ENCODE results near the gene SDR9C7. TPM values are rescaled to one million over a fixed set of nuclear protein-coding genes. Genes with fewer than 3 reads are reported as not detected.
"Not testable (repeated sequence)": the region's sequence is repeated elsewhere in the genome, so short reads cannot be mapped to it uniquely, and the experiment has no call there.

Gene SDR9C7
- total and polyA plus RNA-seq, 2 donors (not counting 1 experiment from before 2014, with no cell fraction given) = not detected

DNA sequence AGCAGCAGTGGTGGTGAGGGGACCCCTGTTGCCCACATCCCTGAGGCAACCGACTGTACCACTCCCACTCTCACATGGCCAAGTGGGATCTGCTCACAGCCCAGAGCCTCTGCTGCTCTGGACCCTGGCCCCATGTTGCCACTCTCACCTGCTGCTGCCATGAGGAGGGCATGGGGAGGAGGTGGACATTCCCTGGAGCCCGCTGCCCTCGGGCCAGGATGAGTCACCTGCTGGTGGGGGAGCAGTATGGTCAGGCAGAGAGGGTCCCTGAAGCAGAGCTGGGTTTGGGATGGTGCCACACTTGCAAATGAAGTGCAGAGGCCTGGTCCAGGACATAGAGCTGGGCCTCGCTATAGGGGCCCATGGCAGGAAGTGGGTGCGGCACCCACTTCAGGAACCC, 26.1 kb downstream of the SDR9C7 start:
- Histone ChIP-seq H4K20me1 (ENCODE audit: control insufficient read depth, extremely low read depth, insufficient read depth, low read length) (no peaks in the 10 kb centered on the region), H3K4me2 (ENCODE audit: extremely low read depth, insufficient read depth, low read length) (no peak overlapping the region), H3K79me2 (ENCODE audit: control insufficient read depth, insufficient read depth, low read length) (no peaks in the 10 kb centered on the region), H3K4me3 (replicated peaks in 1 of 4; ENCODE audit: control extremely low read depth in 1 of 4, insufficient read depth in 1 of 4, low read depth in 3 of 4, low read length in 4 of 4) (no peak overlapping the region), H3K9me3 (ENCODE audit: control insufficient read depth, insufficient read depth, low read depth, low read length) (no peaks in the 10 kb centered on the region), H3K36me3 (ENCODE audit: control insufficient read depth, insufficient read depth, low read length) (no peaks in the 10 kb centered on the region), H3K9ac (ENCODE audit: insufficient read depth, low read length) (no peak overlapping the region), H3K27me3 (ENCODE audit: control insufficient read depth, insufficient read depth, low read length) (no peaks in the 10 kb centered on the region), H2AFZ (ENCODE audit: low read length) (no peak overlapping the region), H3K27ac (ENCODE audit: insufficient read depth, low read length) (no peak overlapping the region), H3K4me1 (ENCODE audit: control insufficient read depth, extremely low read depth, insufficient read depth, low read length) (no peaks in the 10 kb centered on the region)
- no peak for DNase-seq (ENCODE audit: low read depth in 2 of 2)
- TF ChIP-seq, protein P1, sequence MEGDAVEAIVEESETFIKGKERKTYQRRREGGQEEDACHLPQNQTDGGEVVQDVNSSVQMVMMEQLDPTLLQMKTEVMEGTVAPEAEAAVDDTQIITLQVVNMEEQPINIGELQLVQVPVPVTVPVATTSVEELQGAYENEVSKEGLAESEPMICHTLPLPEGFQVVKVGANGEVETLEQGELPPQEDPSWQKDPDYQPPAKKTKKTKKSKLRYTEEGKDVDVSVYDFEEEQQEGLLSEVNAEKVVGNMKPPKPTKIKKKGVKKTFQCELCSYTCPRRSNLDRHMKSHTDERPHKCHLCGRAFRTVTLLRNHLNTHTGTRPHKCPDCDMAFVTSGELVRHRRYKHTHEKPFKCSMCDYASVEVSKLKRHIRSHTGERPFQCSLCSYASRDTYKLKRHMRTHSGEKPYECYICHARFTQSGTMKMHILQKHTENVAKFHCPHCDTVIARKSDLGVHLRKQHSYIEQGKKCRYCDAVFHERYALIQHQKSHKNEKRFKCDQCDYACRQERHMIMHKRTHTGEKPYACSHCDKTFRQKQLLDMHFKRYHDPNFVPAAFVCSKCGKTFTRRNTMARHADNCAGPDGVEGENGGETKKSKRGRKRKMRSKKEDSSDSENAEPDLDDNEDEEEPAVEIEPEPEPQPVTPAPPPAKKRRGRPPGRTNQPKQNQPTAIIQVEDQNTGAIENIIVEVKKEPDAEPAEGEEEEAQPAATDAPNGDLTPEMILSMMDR (conservative IDR thresholded peaks at IDR 0.05 in 1 of 2, IDR thresholded peaks at IDR 0.05 in 1 of 2; ENCODE audit: low read depth in 1 of 2, low read length in 2 of 2) = no peak
- TF ChIP-seq EZH2 (IDR thresholded peaks at IDR 0.05; ENCODE audit: low read length, missing control alignments) = no peak

DNA sequence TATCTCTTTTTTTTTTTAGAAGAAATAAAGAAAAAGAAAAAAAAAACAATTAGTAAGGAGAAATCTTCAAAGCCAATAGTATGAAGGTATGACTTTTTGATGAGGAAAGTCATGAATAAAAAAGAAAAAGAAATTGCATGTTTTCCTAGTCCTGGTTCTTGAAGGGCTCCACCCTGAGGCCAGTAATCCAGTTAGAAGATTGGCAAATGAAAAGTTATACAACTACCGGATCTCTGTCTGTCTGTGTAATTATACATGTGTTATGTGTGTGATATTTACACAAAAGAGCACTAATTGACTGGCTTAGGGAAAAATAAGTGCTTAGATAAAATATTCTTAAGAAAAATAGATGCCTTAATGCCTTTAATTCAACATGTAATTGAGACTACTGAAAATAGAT, 28.4 kb downstream of the SDR9C7 start:
- no peak for TF ChIP-seq EZH2 (IDR thresholded peaks at IDR 0.05; ENCODE audit: low read length, missing control alignments)
- TF ChIP-seq, protein P1 (conservative IDR thresholded peaks at IDR 0.05 in 1 of 2, IDR thresholded peaks at IDR 0.05 in 1 of 2; ENCODE audit: low read depth in 1 of 2, low read length in 2 of 2) = no peak
- H2AFZ ChIP-seq (ENCODE audit: low read length) = no peak overlapping the region
- no peaks in the 10 kb centered on the region for H3K4me1 ChIP-seq (ENCODE audit: control insufficient read depth, extremely low read depth, insufficient read depth, low read length)
- H4K20me1 ChIP-seq (ENCODE audit: control insufficient read depth, extremely low read depth, insufficient read depth, low read length) = no peaks in the 10 kb centered on the region
- H3K27me3 ChIP-seq (ENCODE audit: control insufficient read depth, insufficient read depth, low read length) = no peaks in the 10 kb centered on the region
- no peak overlapping the region for H3K9ac ChIP-seq (ENCODE audit: insufficient read depth, low read length)
- H3K9me3 ChIP-seq (ENCODE audit: control insufficient read depth, insufficient read depth, low read depth, low read length) = no peaks in the 10 kb centered on the region
- no peak overlapping the region for H3K4me2 ChIP-seq (ENCODE audit: extremely low read depth, insufficient read depth, low read length)
- no peak overlapping the region for H3K4me3 ChIP-seq (replicated peaks in 1 of 4; ENCODE audit: control extremely low read depth in 1 of 4, insufficient read depth in 1 of 4, low read depth in 3 of 4, low read length in 4 of 4)
- no peak overlapping the region for H3K27ac ChIP-seq (ENCODE audit: insufficient read depth, low read length)
- no peaks in the 10 kb centered on the region for H3K79me2 ChIP-seq (ENCODE audit: control insufficient read depth, insufficient read depth, low read length)
- no peak for DNase-seq (ENCODE audit: low read depth in 2 of 2)
- no peaks in the 10 kb centered on the region for H3K36me3 ChIP-seq (ENCODE audit: control insufficient read depth, insufficient read depth, low read length)

DNA sequence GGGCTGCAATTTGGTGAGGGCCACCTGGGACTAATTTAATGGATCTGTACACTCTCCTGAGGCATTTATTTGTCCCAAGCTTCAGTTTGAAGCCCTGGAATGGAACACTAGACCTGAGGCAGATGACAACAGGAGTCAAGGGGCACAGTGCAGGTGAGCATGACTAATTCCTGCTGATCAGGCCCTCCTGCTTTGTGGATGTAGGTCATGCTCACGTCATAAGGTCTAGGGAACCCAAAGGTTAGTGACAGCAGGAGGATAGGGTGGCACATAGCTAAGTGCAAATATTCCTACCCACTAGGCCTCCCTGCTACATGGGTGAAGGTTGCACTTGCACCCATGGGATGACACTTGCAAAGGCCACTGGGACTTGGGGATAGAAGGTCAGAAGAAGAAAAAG, 30.8 kb downstream of the SDR9C7 start:
- Histone ChIP-seq H3K27ac (ENCODE audit: insufficient read depth, low read length) (no peak overlapping the region), H3K9ac (ENCODE audit: insufficient read depth, low read length) (no peak overlapping the region), H3K79me2 (ENCODE audit: control insufficient read depth, insufficient read depth, low read length) (no peaks in the 10 kb centered on the region), H3K27me3 (ENCODE audit: control insufficient read depth, insufficient read depth, low read length) (no peaks in the 10 kb centered on the region), H4K20me1 (ENCODE audit: control insufficient read depth, extremely low read depth, insufficient read depth, low read length) (no peaks in the 10 kb centered on the region), H3K4me2 (ENCODE audit: extremely low read depth, insufficient read depth, low read length) (no peak overlapping the region), H3K9me3 (ENCODE audit: control insufficient read depth, insufficient read depth, low read depth, low read length) (no peaks in the 10 kb centered on the region), H3K4me3 (replicated peaks in 1 of 4; ENCODE audit: control extremely low read depth in 1 of 4, insufficient read depth in 1 of 4, low read depth in 3 of 4, low read length in 4 of 4) (no peak overlapping the region), H3K36me3 (ENCODE audit: control insufficient read depth, insufficient read depth, low read length) (no peaks in the 10 kb centered on the region), H3K4me1 (ENCODE audit: control insufficient read depth, extremely low read depth, insufficient read depth, low read length) (no peaks in the 10 kb centered on the region), H2AFZ (ENCODE audit: low read length) (no peak overlapping the region)
- TF ChIP-seq EZH2 (IDR thresholded peaks at IDR 0.05; ENCODE audit: low read length, missing control alignments) = no peak
- TF ChIP-seq, protein P1 (conservative IDR thresholded peaks at IDR 0.05 in 1 of 2, IDR thresholded peaks at IDR 0.05 in 1 of 2; ENCODE audit: low read depth in 1 of 2, low read length in 2 of 2) = no peak
- DNase-seq (ENCODE audit: low read depth in 2 of 2) = no peak

DNA sequence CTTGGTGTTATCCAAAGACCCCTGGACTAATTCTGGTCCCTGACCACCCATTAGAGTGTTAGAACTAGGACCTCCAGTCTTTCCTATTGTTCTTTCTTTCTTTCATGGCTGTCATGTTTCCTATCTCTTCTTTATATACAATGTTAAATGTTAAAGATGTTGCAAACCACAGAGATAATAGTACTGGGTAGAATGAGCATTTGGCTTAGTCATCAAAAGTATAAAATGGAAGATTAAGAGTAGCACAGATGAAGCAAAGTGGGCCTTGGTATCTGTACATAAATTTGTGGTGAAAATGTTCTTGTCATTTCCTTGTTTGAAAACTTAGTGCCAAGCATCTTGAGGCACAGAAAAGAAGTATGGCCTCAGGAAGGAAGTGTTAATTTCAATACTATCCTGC, 32.9 kb downstream of the SDR9C7 start:
- not testable (repeated sequence) for H3K9me3 ChIP-seq (ENCODE audit: control insufficient read depth, insufficient read depth, low read depth, low read length); H3K36me3 ChIP-seq (ENCODE audit: control insufficient read depth, insufficient read depth, low read length); H2AFZ ChIP-seq (ENCODE audit: low read length); H3K4me1 ChIP-seq (ENCODE audit: control insufficient read depth, extremely low read depth, insufficient read depth, low read length); DNase-seq (ENCODE audit: low read depth in 2 of 2); H4K20me1 ChIP-seq (ENCODE audit: control insufficient read depth, extremely low read depth, insufficient read depth, low read length); H3K4me3 ChIP-seq (replicated peaks in 1 of 4; ENCODE audit: control extremely low read depth in 1 of 4, insufficient read depth in 1 of 4, low read depth in 3 of 4, low read length in 4 of 4); H3K27ac ChIP-seq (ENCODE audit: insufficient read depth, low read length); H3K9ac ChIP-seq (ENCODE audit: insufficient read depth, low read length); H3K4me2 ChIP-seq (ENCODE audit: extremely low read depth, insufficient read depth, low read length); H3K27me3 ChIP-seq (ENCODE audit: control insufficient read depth, insufficient read depth, low read length); H3K79me2 ChIP-seq (ENCODE audit: control insufficient read depth, insufficient read depth, low read length)
